Heart left ventricle (tissue), 16 donors: ENCODE measurements around the gene RANBP3. TPM values are rescaled to one million over a fixed set of nuclear protein-coding genes. Genes with fewer than 3 reads are reported as not detected.

Source experiments
- ATAC-seq, 4 donors: fragments of 200-7000 bp; cut with Tn5 transposase; one replicate each; pipeline ENCODE4 v1.9.1; 2020 to 2022; ENCODE audit warnings: moderate library complexity in 4 of 4, mild to moderate bottlenecking in 3 of 4, moderate number of reproducible peaks in 1 of 4
- DNase-seq, 5 donors: peaks; one replicate each; pipeline ENCODE4 v3.0.0-alpha.2; 2020
- H3K27ac ChIP-seq, 12 donors: fragments of 200-600 bp; sonication (generic) in 4 of 12; one replicate each; pipeline versions ENCODE4 v1.5.0 to v1.8.0; 2016 to 2022; ENCODE audit warnings: mild to moderate bottlenecking in 2 of 12
- H3K27me3 ChIP-seq, 9 donors: fragments of 200-600 bp; sonication (generic) in 2 of 9; one replicate each; pipeline versions ENCODE4 v1.5.1 to v1.8.0; 2016 to 2022; ENCODE audit warnings: mild to moderate bottlenecking in 3 of 9
- H3K36me3 ChIP-seq, 9 donors: fragments of 200-600 bp; sonication (generic) in 2 of 9; one replicate each; pipeline versions ENCODE4 v1.5.0 to v1.8.0; 2018 to 2022; ENCODE audit warnings: mild to moderate bottlenecking in 2 of 9
- H3K4me1 ChIP-seq, 12 donors: fragments of 200-600 bp; sonication (generic) in 4 of 12; one replicate each; pipeline versions ENCODE4 v1.5.0 to v1.8.0; 2016 to 2022; ENCODE audit warnings: mild to moderate bottlenecking in 3 of 12
- H3K4me3 ChIP-seq, 12 donors: fragments of 200-600 bp; sonication (generic) in 4 of 12; one replicate each; pipeline versions ENCODE4 v1.5.0 to v1.8.0; 2017 to 2022; ENCODE audit warnings: mild to moderate bottlenecking in 9 of 12, moderate library complexity in 4 of 12
- H3K9me3 ChIP-seq, 12 donors: fragments of 200-600 bp; sonication (generic) in 4 of 12; one replicate each; pipeline versions ENCODE4 v1.5.0 to v1.8.0; 2016 to 2022; ENCODE audit warnings: mild to moderate bottlenecking in 1 of 12
- CTCF ChIP-seq, 12 donors: fragments of 200-600 bp; sonication (generic) in 4 of 12; IDR thresholded peaks; one replicate each; pipeline versions ENCODE4 v1.5.0 to v1.8.0; 2018 to 2022; ENCODE audit warnings: antibody characterized with exemption in 12 of 12, mild to moderate bottlenecking in 5 of 12
- POLR2A ChIP-seq, 2 donors: fragments of 450-650 bp; IDR thresholded peaks; one replicate each; pipeline ENCODE4 v1.6.1; 2017; ENCODE audit warnings: antibody characterized with exemption in 2 of 2, mild to moderate bottlenecking in 2 of 2, moderate library complexity in 2 of 2
- WGBS, 4 donors: extraction: QIAGEN DNeasy Blood & Tissue Kit in 2 of 4; methylation state at CpG; one replicate each; pipeline versions ENCODE4 v1.1.5 to v1.1.7; 2013 to 2018; 5-methylcytosine and 5-hydroxymethylcytosine counted together
- intact Hi-C, 10 donors: fragments of 100-400 bp; cut with DNase I; formaldehyde crosslinking; loops; one replicate each; pipeline versions ENCODE4 v1.11.1 to v1.14.2; 2022
- polyA plus RNA-seq, 2 donors: library from polyadenylated mRNA; stranded (reverse); fragments of 200-250 nt; gene quantifications; one replicate each; pipeline ENCODE4 v1.2.3, GENCODE V29; 2013
- total RNA-seq, 9 donors: library from RNA; depleted of rRNA in 2 of 9; stranded (reverse); fragments of >200 nt in 2 of 9; fragmentation: NEBNext Ultra II Directional in 3 of 9; extraction: Animal tissue kit (Norgen Biotek cat#: 25700) in 3 of 9; gene quantifications; one replicate each; pipeline versions ENCODE4 v1.1.0 to v1.2.4, GENCODE V29; 2016 to 2023
- donor health status: ischemic (EF 13 %, LVEDD 7.1; RV severe dilation, severe dysfunction).
- donor health status: healthy with polysubstance abuse.
- donor health status: DM: no; HTN: yes; CAD: no.
- donor health status: DM: no; HTN: no; CAD: no.
- donor health status: ischemic (EF 25% LVEDD 6.9; RV normal size, moderate dysfunction).
- donor health status: ischemic (EF 25% LVEDD 5.7; RV mildly dilated, moderate dysfunction).
- donor health status: healthy.
- donor health status: DM: yes; HTN: yes; CAD: no.
- donor health status: ischemic (EF 35%, LVEDD 5.7; RV mildly dilated, moderate dysfunction).
- donor health status: nonischemic (EF 11% LVEDD 7.7; RV severe dilation, severe dysfunction).
- donor health status: DM: yes; HTN: yes; CAD: no.
- donor health status: PGD.
- donor health status: ischemic (EF 29% LVEDD 5.4; RV normal size, mild dysfunction).
- donor health status: nonischemic (EF 23%, LVEDD 6.1; RV moderate dilation, normal function).

The RANBP3 gene
- total and polyA plus RNA-seq, 11 donors = 29.4 to 80.7 (median 58.0) TPM

- Histone ChIP-seq H3K4me3 (peak overlapping the region in 3 of 12 donors; percentile 3 to 13 (median 6)), H3K9me3 (no peaks in the 10 kb centered on the region), H3K27ac (peak overlapping the region in 11 of 12 donors; percentile 21 to 77 (median 51)), H3K4me1 (peaks cover 8 to 93% (median 68%) of the 10 kb centered on the region in 12 donors), H3K36me3 (peaks cover 0 to 20% (median 0%) of the 10 kb centered on the region in 9 donors), H3K27me3 (no peaks in the 10 kb centered on the region)
- peak; percentile 85 to 97 (median 92) for TF ChIP-seq CTCF (IDR thresholded peaks at IDR 0.05)
- TF ChIP-seq POLR2A (IDR thresholded peaks at IDR 0.05) = no peak
- WGBS, 4 donors = 3 to 7% (median 5%) methylated on average over 10 of the region's 10 CpGs
- intact Hi-C loops = loop anchor here in 1 of 10 donors (10.0 kb wide), 1 partner anchor 163 kb away; the partner anchor contains the start of gene NRTN
- DNase-seq = peak in 3 of 5 donors; percentile 65 to 69 (median 68)
- peak; percentile 44 to 77 (median 52) for ATAC-seq
Measured at GRCh38 chr19:5967994-5968430, 9.9 kb downstream of the RANBP3 start.

- Histone ChIP-seq H3K9me3 (no peaks in the 10 kb centered on the region), H3K4me1 (peaks cover 13 to 93% (median 71%) of the 10 kb centered on the region in 12 donors), H3K27me3 (no peaks in the 10 kb centered on the region), H3K36me3 (peaks cover 0 to 20% (median 0%) of the 10 kb centered on the region in 9 donors), H3K27ac (peak overlapping the region in 8 of 12 donors; percentile 27 to 77 (median 72)), H3K4me3 (no peak overlapping the region)
- intact Hi-C loops = loop anchor here in 1 of 10 donors (10.0 kb wide), 1 partner anchor 163 kb away; the partner anchor contains the start of gene NRTN
- DNase-seq (peak in 1 of 5 donors; percentile 18), ATAC-seq (no peak)
- 50 to 51% (median 50%) methylated on average over 7 of the region's 7 CpGs for WGBS, 4 donors
- TF ChIP-seq POLR2A (IDR thresholded peaks at IDR 0.05) (no peak), CTCF (IDR thresholded peaks at IDR 0.05) (no peak)
Measured at GRCh38 chr19:5967571-5967970, 10.4 kb downstream of the RANBP3 start.

- no peaks in the 10 kb centered on the region for H3K27me3 ChIP-seq
- H3K9me3 ChIP-seq = no peaks in the 10 kb centered on the region
- intact Hi-C loops = loop anchor here in 1 of 10 donors (10.0 kb wide), 1 partner anchor 162 kb away; the partner anchor contains the start of gene NRTN
- peaks cover 17 to 93% (median 74%) of the 10 kb centered on the region in 12 donors for H3K4me1 ChIP-seq
- no peak overlapping the region for H3K4me3 ChIP-seq
- ATAC-seq = peak in 3 of 4 donors; percentile 37 to 41 (median 40)
- H3K36me3 ChIP-seq = peaks cover 0 to 19% (median 0%) of the 10 kb centered on the region in 9 donors
- peak in 1 of 5 donors; percentile 15 for DNase-seq
- peak overlapping the region in 11 of 12 donors; percentile 12 to 77 (median 52) for H3K27ac ChIP-seq
- WGBS, 4 donors = 57 to 70% (median 66%) methylated on average over 9 of the region's 9 CpGs
- no peak for TF ChIP-seq CTCF (IDR thresholded peaks at IDR 0.05)
- no peak for TF ChIP-seq POLR2A (IDR thresholded peaks at IDR 0.05)
Measured at GRCh38 chr19:5966941-5967340, 11.0 kb downstream of the RANBP3 start.

- WGBS, 4 donors = 30 to 49% (median 39%) methylated on average over 8 of the region's 8 CpGs
- DNase-seq (peak in 2 of 5 donors; percentile 20 to 51), ATAC-seq (peak in 3 of 4 donors; percentile 18 to 62 (median 27))
- intact Hi-C loops = loop anchor here in 1 of 10 donors (10.0 kb wide), 1 partner anchor 161 kb away; the partner anchor contains the start of gene NRTN
- peaks cover 0 to 13% (median 0%) of the 10 kb centered on the region in 9 donors for H3K36me3 ChIP-seq
- no peaks in the 10 kb centered on the region for H3K27me3 ChIP-seq
- H3K4me3 ChIP-seq = no peak overlapping the region
- H3K9me3 ChIP-seq = no peaks in the 10 kb centered on the region
- peak overlapping the region in 11 of 12 donors; percentile 10 to 77 (median 52) for H3K27ac ChIP-seq
- no peak for TF ChIP-seq CTCF (IDR thresholded peaks at IDR 0.05)
- no peak for TF ChIP-seq POLR2A (IDR thresholded peaks at IDR 0.05)
- peaks cover 23 to 97% (median 78%) of the 10 kb centered on the region in 12 donors for H3K4me1 ChIP-seq
Measured at GRCh38 chr19:5966215-5966614, 11.7 kb downstream of the RANBP3 start.
